ENCODE results near the gene C17orf113. TPM values are rescaled to one million over a fixed set of nuclear protein-coding genes. Genes with fewer than 3 reads are reported as not detected.
"Not testable (repeated sequence)": the region's sequence is repeated elsewhere in the genome, so short reads cannot be mapped to it uniquely, and the experiment has no call there.

C17orf113 gene
- total RNA-seq, 2 experiments from 2014 or later: 0.19 to 0.32 TPM

DNA sequence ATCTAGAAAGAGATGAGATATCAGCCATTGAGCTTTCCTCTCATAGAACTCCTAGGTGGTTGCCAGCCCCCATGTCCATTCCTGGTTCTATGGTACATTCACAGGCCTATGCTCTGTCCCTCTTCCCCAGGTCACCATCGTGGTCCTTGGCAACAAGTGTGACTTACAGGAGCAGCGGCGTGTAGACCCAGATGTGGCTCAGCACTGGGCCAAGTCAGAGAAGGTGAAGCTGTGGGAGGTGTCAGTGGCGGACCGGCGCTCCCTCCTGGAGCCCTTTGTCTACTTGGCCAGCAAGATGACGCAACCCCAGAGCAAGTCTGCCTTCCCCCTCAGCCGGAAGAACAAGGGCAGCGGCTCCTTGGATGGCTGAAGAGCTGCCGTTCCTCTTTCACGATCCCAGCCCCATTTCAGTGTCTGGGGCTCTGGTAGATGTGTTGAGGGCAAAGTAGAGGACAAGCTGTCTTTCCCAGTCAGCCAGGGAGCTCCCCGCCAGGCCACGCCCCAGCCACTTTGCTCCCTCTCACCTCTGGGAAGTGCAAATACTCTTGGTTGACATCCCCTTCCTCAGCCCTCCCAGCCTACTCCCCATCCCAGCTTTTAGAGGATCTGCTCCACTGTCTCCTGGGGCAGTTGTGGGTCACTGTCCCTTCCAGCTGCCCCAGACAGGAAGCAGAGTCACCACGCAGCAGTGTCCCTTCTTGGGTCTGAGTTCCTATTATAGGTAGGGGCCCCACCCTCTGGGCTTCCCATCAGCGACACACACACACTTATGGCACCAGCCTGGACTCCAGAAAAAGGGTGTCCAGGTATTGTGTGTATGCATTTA is 26.7 kb downstream of the C17orf113 start:
- peak overlapping the region; percentile 66 for H3K27ac Mint-ChIP-seq
- intact Hi-C loops (cut with DNase I, micrococcal nuclease): loop anchor here in 1 of 2 experiments (2.0 kb wide), 3 partner anchors 43 to 383 kb away; partner anchors contain the start of gene KCNH4
- DNase-seq (no peak), ATAC-seq (no peak)
- POLR2A ChIA-PET: no interaction called here
- H3K4me1 Mint-ChIP-seq: peaks cover 32% of the 10 kb centered on the region
- no peak overlapping the region for H3K4me3 Mint-ChIP-seq
- H3K36me3 Mint-ChIP-seq (ENCODE audit: low read depth): peaks cover 20% of the 10 kb centered on the region
- CTCF ChIA-PET: interaction anchor here (0.7 to 4.1 kb wide), 12 partner anchors 10 to 494 kb away, joined by 3 to 22 read pairs (median 3); partner anchors contain the start of genes DHX58 and KAT2A
- no peaks in the 10 kb centered on the region for H3K9me3 Mint-ChIP-seq (ENCODE audit: low read depth)
- no peaks in the 10 kb centered on the region for H3K27me3 Mint-ChIP-seq

DNA sequence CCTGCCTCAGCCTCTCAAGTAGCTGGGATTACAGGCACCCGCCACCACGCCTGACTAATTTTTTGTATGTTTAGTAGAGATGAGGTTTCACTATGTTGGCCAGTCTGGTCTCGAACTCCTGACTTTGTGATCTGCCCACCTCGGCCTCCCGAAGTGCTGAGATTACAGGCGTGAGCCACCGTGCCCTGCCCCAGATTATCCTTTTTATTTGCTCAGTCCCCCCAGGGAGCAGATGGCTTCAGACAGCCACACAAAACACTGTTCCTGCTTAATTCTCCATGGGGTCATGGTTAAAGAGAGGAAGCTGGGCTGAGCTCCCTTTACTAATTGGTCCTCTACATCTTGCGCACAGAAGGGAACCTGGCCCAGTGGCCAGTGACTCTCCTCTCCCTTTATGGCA is 29.6 kb downstream of the C17orf113 start:
- CTCF ChIA-PET: interaction anchor here (0.7 to 2.1 kb wide), 11 partner anchors 10 to 163 kb away, joined by 3 to 17 read pairs (median 4); partner anchors contain the start of gene DHX58
- intact Hi-C loops (cut with DNase I, micrococcal nuclease): loop anchor here (1.0 kb wide), 3 partner anchors 56 to 95 kb away; partner anchors contain the start of gene ODAD4 (in 1 of the 2)
- not testable (repeated sequence) for ATAC-seq; DNase-seq; H3K9me3 Mint-ChIP-seq (ENCODE audit: low read depth); H3K27me3 Mint-ChIP-seq
- Mint-ChIP-seq H3K4me1 (peaks cover 45% of the 10 kb centered on the region), H3K36me3 (ENCODE audit: low read depth) (peaks cover 34% of the 10 kb centered on the region), H3K4me3 (peak overlapping the region; percentile 86), H3K27ac (peak overlapping the region; percentile 76)
- POLR2A ChIA-PET: interaction anchor here (0.6 to 1.8 kb wide), 2 partner anchors 53 to 55 kb away, joined by 4 to 5 read pairs; partner anchors contain the start of gene CNP

- ChIA-PET POLR2A (interaction anchor here (0.5 to 1.8 kb wide), 6 partner anchors 53 to 155 kb away, joined by 3 to 4 read pairs (median 3); partner anchors contain the start of genes ACLY, CNP, DHX58 and KLHL11), CTCF (interaction anchor here (0.6 to 2.1 kb wide), 29 partner anchors 9 to 512 kb away, joined by 3 to 17 read pairs (median 4); partner anchors contain the start of genes CNP, DHX58, GHDC and ZNF385C)
- no peaks in the 10 kb centered on the region for H3K27me3 Mint-ChIP-seq
- peaks cover 42% of the 10 kb centered on the region for H3K36me3 Mint-ChIP-seq (ENCODE audit: low read depth)
- ATAC-seq (peak; percentile 78), DNase-seq (peak; percentile 97)
- H3K27ac Mint-ChIP-seq: peak within 1 kb of the TSS; percentile 88
- peak within 1 kb of the TSS; percentile 100 for H3K4me3 Mint-ChIP-seq
- H3K9me3 Mint-ChIP-seq (ENCODE audit: low read depth): no peaks in the 10 kb centered on the region
- intact Hi-C loops (cut with DNase I, micrococcal nuclease): loop anchor here (1.0 to 5.0 kb wide), 7 partner anchors 54 to 518 kb away; partner anchors contain the start of genes KLHL11 (in 1 of the 2), NAGLU (in 1 of the 2), ODAD4 (in 1 of the 2) and STAT5A (in 1 of the 2)
- H3K4me1 Mint-ChIP-seq: peaks cover 52% of the 10 kb centered on the region
Observed at GRCh38 chr17:42019509-42020404, 30.6 kb downstream of the C17orf113 start, which contains the start of gene NKIRAS2. TSS of gene NKIRAS2 (plus strand) at chr17:42020090. CDS start at chr17:42021578, 1,488 bp downstream.

DNA sequence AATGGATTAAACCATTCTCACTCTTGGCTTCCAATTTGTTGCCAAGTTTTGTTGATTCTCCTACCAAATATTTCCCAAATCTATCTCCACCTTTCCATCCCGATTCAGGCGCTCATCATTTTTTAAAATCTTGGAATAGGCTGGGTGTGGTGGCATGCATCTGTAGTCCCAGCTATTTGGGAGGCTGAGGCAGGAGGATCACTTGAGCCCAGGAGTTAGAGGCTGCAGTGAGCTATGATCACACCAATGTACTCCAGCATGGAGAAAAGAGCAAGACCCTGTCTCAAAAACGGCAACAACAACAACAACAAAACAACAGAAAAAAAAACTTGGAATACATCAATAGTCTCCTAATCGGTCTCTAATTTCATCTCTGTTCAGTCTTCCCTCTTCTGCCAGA is 31.4 kb downstream of the C17orf113 start:
- peaks cover 51% of the 10 kb centered on the region for H3K4me1 Mint-ChIP-seq
- peak overlapping the region; percentile 100 for H3K4me3 Mint-ChIP-seq
- ChIA-PET CTCF (interaction anchor here (0.5 to 2.3 kb wide), 14 partner anchors 10 to 1200 kb away, joined by 3 to 16 read pairs (median 5); partner anchors contain the start of genes CNP, KAT2A and ODAD4), POLR2A (interaction anchor here (1.8 kb wide), 1 partner anchor 53 kb away, joined by 4 read pairs; the partner anchor contains the start of gene CNP)
- DNase-seq: no peak
- intact Hi-C loops (cut with DNase I, micrococcal nuclease): loop anchor here (5.0 kb wide), 4 partner anchors 152 to 518 kb away; partner anchors contain the start of genes KLHL11 (in 1 of the 2), NAGLU (in 1 of the 2) and STAT5A (in 1 of the 2)
- H3K27me3 Mint-ChIP-seq: no peaks in the 10 kb centered on the region
- H3K9me3 Mint-ChIP-seq (ENCODE audit: low read depth): no peaks in the 10 kb centered on the region
- H3K27ac Mint-ChIP-seq: peak overlapping the region; percentile 72
- H3K36me3 Mint-ChIP-seq (ENCODE audit: low read depth): peaks cover 38% of the 10 kb centered on the region
- no peak for ATAC-seq

DNA sequence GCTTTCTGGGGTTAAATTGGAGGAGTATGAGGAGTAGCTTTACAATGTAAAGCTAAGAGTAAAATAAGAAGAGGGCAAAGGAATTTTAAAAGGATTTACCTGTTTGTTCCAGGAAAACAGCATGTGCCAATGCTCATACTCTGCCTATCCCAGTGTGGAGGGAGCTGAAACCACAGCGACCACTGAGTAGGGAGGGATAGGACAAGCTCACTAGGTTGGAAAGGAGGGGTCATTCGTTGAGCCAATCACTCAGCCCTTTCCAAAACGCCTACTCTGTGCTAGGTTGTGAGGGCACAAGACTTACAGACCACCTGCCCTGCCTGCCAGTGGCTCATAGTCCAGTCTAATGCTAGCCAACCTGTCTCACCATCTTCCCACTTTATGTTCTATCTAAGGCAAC is 32.1 kb downstream of the C17orf113 start:
- intact Hi-C loops (cut with DNase I, micrococcal nuclease): loop anchor here (5.0 kb wide), 4 partner anchors 151 to 519 kb away; partner anchors contain the start of genes KLHL11 (in 1 of the 2), NAGLU (in 1 of the 2) and STAT5A (in 1 of the 2)
- Mint-ChIP-seq H3K27me3 (no peaks in the 10 kb centered on the region), H3K4me1 (peaks cover 54% of the 10 kb centered on the region), H3K36me3 (ENCODE audit: low read depth) (peaks cover 36% of the 10 kb centered on the region), H3K27ac (peak overlapping the region; percentile 90), H3K4me3 (peak overlapping the region; percentile 100), H3K9me3 (ENCODE audit: low read depth) (no peaks in the 10 kb centered on the region)
- ChIA-PET POLR2A (interaction anchor here (0.6 to 1.8 kb wide), 3 partner anchors 52 to 324 kb away, joined by 4 to 23 read pairs (median 8); partner anchors contain the start of gene CNP), CTCF (interaction anchor here (0.5 to 3.4 kb wide), 25 partner anchors 8 to 1199 kb away, joined by 3 to 18 read pairs (median 4); partner anchors contain the start of genes ACLY, DHX58, KAT2A and KCNH4)
- no peak for DNase-seq
- no peak for ATAC-seq

GRCh38 chr17:42017866-42018200 is 32.6 kb downstream of the C17orf113 start:
- peak; percentile 34 for ATAC-seq

GRCh38 chr17:42016941-42017865 is 33.2 kb downstream of the C17orf113 start, which contains the start of gene DNAJC7:
TSS of gene DNAJC7 (minus strand) at chr17:42017439. CDS start at chr17:42017416, 23 bp downstream.
- DNase-seq: peak; percentile 95
- peaks cover 61% of the 10 kb centered on the region for H3K4me1 Mint-ChIP-seq
- H3K9me3 Mint-ChIP-seq (ENCODE audit: low read depth): no peaks in the 10 kb centered on the region

More at GRCh38 chr17:42017866-42018200, 32.6 kb downstream of the C17orf113 start:
- Mint-ChIP-seq H3K36me3 (ENCODE audit: low read depth) (peaks cover 36% of the 10 kb centered on the region), H3K4me3 (peak overlapping the region; percentile 100), H3K27me3 (no peaks in the 10 kb centered on the region), H3K9me3 (ENCODE audit: low read depth) (no peaks in the 10 kb centered on the region), H3K27ac (peak overlapping the region; percentile 90), H3K4me1 (peaks cover 58% of the 10 kb centered on the region)
- DNase-seq: peak; percentile 58
- POLR2A ChIA-PET: interaction anchor here (0.6 to 1.8 kb wide), 9 partner anchors 51 to 325 kb away, joined by 3 to 23 read pairs (median 4); partner anchors contain the start of genes CNP and ODAD4
- CTCF ChIA-PET: interaction anchor here (0.6 to 3.4 kb wide), 26 partner anchors 9 to 1531 kb away, joined by 3 to 18 read pairs (median 4); partner anchors contain the start of genes ACLY, DHX58, KAT2A and KCNH4
- intact Hi-C loops (cut with DNase I, micrococcal nuclease): loop anchor here (1.0 to 5.0 kb wide), 13 partner anchors 52 to 519 kb away; partner anchors contain the start of genes KLHL11 (in 2 of the 2), CNP (in 1 of the 2), KAT2A (in 1 of the 2) and KCNH4 (in 1 of the 2)

GRCh38 chr17:42016411-42016831 is 34.0 kb downstream of the C17orf113 start:
- Mint-ChIP-seq H3K4me3 (peak overlapping the region; percentile 100), H3K4me1 (peaks cover 66% of the 10 kb centered on the region), H3K9me3 (ENCODE audit: low read depth) (no peaks in the 10 kb centered on the region), H3K36me3 (ENCODE audit: low read depth) (peaks cover 31% of the 10 kb centered on the region), H3K27me3 (no peaks in the 10 kb centered on the region), H3K27ac (peak overlapping the region; percentile 99)
- ATAC-seq (no peak), DNase-seq (peak; percentile 46)
- ChIA-PET CTCF (interaction anchor here (0.9 to 3.4 kb wide), 12 partner anchors 9 to 105 kb away, joined by 3 to 18 read pairs (median 4); partner anchors contain the start of genes DHX58, KAT2A and ODAD4), POLR2A (interaction anchor here (0.7 to 1.7 kb wide), 3 partner anchors 26 to 98 kb away, joined by 3 to 5 read pairs (median 3); partner anchors contain the start of gene ACLY)
- intact Hi-C loops (cut with DNase I, micrococcal nuclease): loop anchor here (2.0 to 5.0 kb wide), 6 partner anchors 149 to 521 kb away; partner anchors contain the start of genes KLHL11 (in 2 of the 2), KCNH4 (in 1 of the 2), NAGLU (in 1 of the 2) and STAT5A (in 1 of the 2)

More at GRCh38 chr17:42016941-42017865, 33.2 kb downstream of the C17orf113 start, which contains the start of gene DNAJC7:
- peak; percentile 88 for ATAC-seq
- POLR2A ChIA-PET: interaction anchor here (0.6 to 1.8 kb wide), 8 partner anchors 51 to 325 kb away, joined by 3 to 23 read pairs (median 4); partner anchors contain the start of genes CNP and ODAD4
- CTCF ChIA-PET: interaction anchor here (0.6 to 3.4 kb wide), 28 partner anchors 9 to 1775 kb away, joined by 3 to 18 read pairs (median 4); partner anchors contain the start of genes DHX58, KAT2A, KCNH4 and KLHL11
- Mint-ChIP-seq H3K27ac (peak within 1 kb of the TSS; percentile 99), H3K27me3 (no peaks in the 10 kb centered on the region), H3K36me3 (ENCODE audit: low read depth) (peaks cover 32% of the 10 kb centered on the region), H3K4me3 (peak within 1 kb of the TSS; percentile 100)
- intact Hi-C loops (cut with DNase I, micrococcal nuclease): loop anchor here (1.0 to 5.0 kb wide), 13 partner anchors 51 to 520 kb away; partner anchors contain the start of genes KLHL11 (in 2 of the 2), CNP (in 1 of the 2), KAT2A (in 1 of the 2) and KCNH4 (in 1 of the 2)

Measured in activated CD4-positive, alpha-beta T cell treated with anti-CD3 and anti-CD28 coated beads for 36 hours (primary cell).